A673 (cell line): ENCODE measurements around the gene GSDME. TPM values are rescaled to one million over a fixed set of nuclear protein-coding genes. Genes with fewer than 3 reads are reported as not detected.

Experiments
- BruUV-seq: library from RNA; stranded (reverse); fragments of 400-500 nt; replicated peaks from 2 replicates; lab custom pipeline; 2021; lab: Mats Ljungman, UMichigan
- CTCF ChIA-PET: fragments of 300-600 bp; sonication (Branson Sonifier 250); formaldehyde crosslinking; loops from one replicate; lab custom pipeline; 2022; ENCODE audit warnings: antibody characterized with exemption; lab: Charles Lee
- POLR2A ChIA-PET: fragments of 300-600 bp; sonication (Branson Sonifier 250); formaldehyde crosslinking; loops from one replicate; lab custom pipeline; 2022; ENCODE audit warnings: antibody characterized with exemption; ENCODE audit not compliant: low non-redundant PET; lab: Charles Lee
- DNase-seq: peaks from one replicate; pipeline ENCODE4 v3.0.0-alpha.2; 2015; ENCODE audit warnings: low spot score
- H3K27ac ChIP-seq: fragments of 200-600 bp; sonication (generic); 2 replicates; pipeline ENCODE4 v1.5.1; 2016; ENCODE audit warnings: mixed run types, low read depth, mild to moderate bottlenecking, mixed read lengths, antibody characterized with exemption, low read length; ENCODE audit not compliant: poor library complexity, severe bottlenecking
- H3K27me3 ChIP-seq: fragments of 200-600 bp; sonication (generic); replicated peaks from 2 replicates; pipeline ENCODE4 v1.6.1; 2017; ENCODE audit warnings: mixed run types, low read depth, mild to moderate bottlenecking, mixed read lengths, antibody characterized with exemption, low read length; ENCODE audit not compliant: insufficient read depth, poor library complexity
- H3K36me3 ChIP-seq: fragments of 200-600 bp; sonication (generic); 2 replicates; pipeline ENCODE4 v1.6.1; 2016; ENCODE audit warnings: mixed run types, mild to moderate bottlenecking, mixed read lengths, antibody characterized with exemption, low read length; ENCODE audit not compliant: insufficient read depth, poor library complexity, severe bottlenecking
- H3K4me1 ChIP-seq: fragments of 200-600 bp; sonication (generic); 2 replicates; pipeline ENCODE4 v1.6.1; 2017; ENCODE audit warnings: mixed run types, mild to moderate bottlenecking, mixed read lengths, antibody characterized with exemption, low read length; ENCODE audit not compliant: insufficient read depth, poor library complexity, severe bottlenecking
- H3K4me3 ChIP-seq: fragments of 200-600 bp; sonication (generic); 2 replicates; pipeline ENCODE4 v1.5.1; 2016; ENCODE audit warnings: low read depth, mixed run types, mild to moderate bottlenecking, mixed read lengths, low read length; ENCODE audit not compliant: poor library complexity, severe bottlenecking
- H3K9me3 ChIP-seq: fragments of 200-600 bp; sonication (generic); 2 replicates; pipeline ENCODE4 v1.6.1; 2016; ENCODE audit warnings: mixed run types, low read depth, mild to moderate bottlenecking, mixed read lengths, antibody characterized with exemption, low read length; ENCODE audit not compliant: poor library complexity, severe bottlenecking
- CTCF ChIP-seq: fragments of 300-800, 200-600 bp; sonication (generic); conservative IDR thresholded peaks from 2 replicates; pipeline ENCODE4 v1.5.1; 2017; ENCODE audit warnings: low read depth, mild to moderate bottlenecking, antibody characterized with exemption, low read length, moderate library complexity, mixed read lengths
- EZH2 ChIP-seq: fragments of 200-600 bp; sonication (generic); IDR thresholded peaks from 2 replicates; pipeline ENCODE4 v1.6.1; 2017; ENCODE audit warnings: borderline replicate concordance, low read depth, mild to moderate bottlenecking, mixed read lengths, antibody characterized with exemption, low read length; ENCODE audit not compliant: poor library complexity, severe bottlenecking
- intact Hi-C: fragments of 100-400 bp; cut with micrococcal nuclease; formaldehyde crosslinking; loops from one replicate; pipeline ENCODE4 v1.10.0; 2022; ENCODE audit not compliant: unreplicated experiment
- total RNA-seq: library from RNA; stranded (reverse); gene quantifications from 2 replicates; pipeline ENCODE4 v1.2.3, GENCODE V29; 2021

Gene GSDME
- total RNA-seq, 1 experiment from 2014 or later = 0.77 TPM

DNA sequence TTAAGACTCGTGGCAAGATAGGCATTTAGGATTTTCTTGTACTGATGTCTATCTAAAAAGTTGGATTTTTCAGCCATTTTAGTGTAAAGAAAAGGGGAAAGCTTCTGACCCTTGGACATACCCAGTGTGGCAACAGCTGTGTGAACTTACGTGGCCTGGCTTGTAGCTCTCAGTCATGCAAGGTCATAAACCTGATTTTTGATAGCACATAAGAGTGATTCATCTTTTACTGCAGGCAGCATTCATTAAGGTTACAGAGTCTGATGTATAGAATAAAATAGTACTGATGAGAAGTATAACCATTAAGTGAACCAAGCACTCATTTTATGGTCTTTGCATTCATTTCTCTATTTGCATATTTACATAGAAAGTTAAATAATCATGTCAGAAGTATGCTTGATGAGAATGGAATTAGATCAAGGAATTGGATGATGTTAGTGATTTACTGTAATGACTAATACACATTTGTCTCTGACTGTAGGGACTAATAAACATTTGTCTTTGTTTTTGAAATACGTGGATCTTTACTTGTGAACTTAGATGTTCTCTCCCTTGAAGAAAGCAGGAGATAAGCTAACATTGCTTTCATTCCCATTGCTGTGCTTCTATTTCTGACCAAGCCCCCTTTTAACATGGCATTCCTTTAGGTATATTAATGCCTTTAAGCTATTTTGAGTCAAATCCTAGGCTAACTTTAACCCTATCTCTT lies 88.2 kb downstream of the GSDME start:
- H3K9me3 ChIP-seq = no peaks in the 10 kb centered on the region
- TF ChIP-seq EZH2 (no peak), CTCF (no peak)
- POLR2A ChIA-PET = no interaction called here
- H3K4me1 ChIP-seq = peaks cover 25% of the 10 kb centered on the region
- H3K27me3 ChIP-seq = no peaks in the 10 kb centered on the region
- BruUV-seq = no TSS peak
- H3K27ac ChIP-seq = peak overlapping the region; percentile 72
- CTCF ChIA-PET = no interaction called here
- no peak overlapping the region for H3K4me3 ChIP-seq
- intact Hi-C loops = loop anchor here (5.0 kb wide), 1 partner anchor 377 kb away; no protein-coding TSS in a partner anchor
- DNase-seq = no peak
- H3K36me3 ChIP-seq = no peaks in the 10 kb centered on the region

GRCh38 chr7:24665564-24666294 lies 91.5 kb downstream of the GSDME start:
- Histone ChIP-seq H3K4me3 (no peak overlapping the region), H3K9me3 (no peaks in the 10 kb centered on the region), H3K4me1 (peaks cover 30% of the 10 kb centered on the region), H3K36me3 (no peaks in the 10 kb centered on the region), H3K27me3 (no peaks in the 10 kb centered on the region), H3K27ac (no peak overlapping the region)
- TF ChIP-seq CTCF (peak; percentile 74), EZH2 (no peak)
- BruUV-seq = no TSS peak
- intact Hi-C loops = loop anchor here (2.0 to 5.0 kb wide), 3 partner anchors 91 to 373 kb away; no protein-coding TSS in a partner anchor
- ChIA-PET CTCF (interaction anchor here (0.6 kb wide), 1 partner anchor 46 kb away, joined by 3 read pairs; no protein-coding TSS in a partner anchor), POLR2A (no interaction called here)
- peak; percentile 73 for DNase-seq

DNA sequence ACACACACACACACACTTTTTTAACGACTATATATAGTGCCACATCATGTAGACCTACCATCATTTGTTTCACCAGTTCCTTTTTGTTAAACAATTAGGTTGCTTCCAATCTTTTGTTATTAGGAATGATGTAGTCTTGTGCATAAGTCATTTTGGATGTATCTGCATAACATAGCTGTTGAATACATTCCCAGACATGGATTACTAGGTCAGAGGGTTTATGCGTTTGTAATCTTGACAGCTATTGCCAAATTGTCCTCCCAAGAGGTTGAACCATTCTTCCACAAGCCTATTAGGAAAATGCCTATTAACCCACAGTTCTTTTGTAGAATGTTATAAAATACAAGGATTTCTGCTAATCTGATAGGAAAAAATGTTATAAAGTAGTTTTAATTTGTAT lies 96.7 kb downstream of the GSDME start:
- H3K9me3 ChIP-seq = no peaks in the 10 kb centered on the region
- H3K4me1 ChIP-seq = peaks cover 9% of the 10 kb centered on the region
- intact Hi-C loops = loop anchor here (5.0 kb wide), 1 partner anchor 68 kb away; no protein-coding TSS in a partner anchor
- H3K36me3 ChIP-seq = no peaks in the 10 kb centered on the region
- POLR2A ChIA-PET = no interaction called here
- no peaks in the 10 kb centered on the region for H3K27me3 ChIP-seq
- CTCF ChIA-PET = no interaction called here
- no peak overlapping the region for H3K27ac ChIP-seq
- no TSS peak for BruUV-seq
- no peak overlapping the region for H3K4me3 ChIP-seq
- TF ChIP-seq CTCF (no peak), EZH2 (no peak)
- DNase-seq = peak; percentile 24
